GM15510 (cell line): Measurements from ENCODE around the gene CLCNKA.

ENCODE experiments used
- POLR2A ChIP-seq: IDR thresholded peaks from 3 replicates; pipeline ENCODE4 v1.6.1; 2011; ENCODE audit warnings: borderline replicate concordance; ENCODE audit not compliant: insufficient read length; ENCODE audit errors: extremely low read depth

Gene CLCNKA

GRCh38 chr1:16020325-16020724 is 1.5 kb upstream of the CLCNKA start:
- no peak for TF ChIP-seq POLR2A

- no peak for TF ChIP-seq POLR2A
Measured at GRCh38 chr1:16022393-16022792, 557 bp downstream of the CLCNKA start.

- no peak for TF ChIP-seq POLR2A
Measured at GRCh38 chr1:16023050-16023653, 1.3 kb downstream of the CLCNKA start.

GRCh38 chr1:16026723-16027484 is 5.1 kb downstream of the CLCNKA start:
- TF ChIP-seq POLR2A: no peak

DNA sequence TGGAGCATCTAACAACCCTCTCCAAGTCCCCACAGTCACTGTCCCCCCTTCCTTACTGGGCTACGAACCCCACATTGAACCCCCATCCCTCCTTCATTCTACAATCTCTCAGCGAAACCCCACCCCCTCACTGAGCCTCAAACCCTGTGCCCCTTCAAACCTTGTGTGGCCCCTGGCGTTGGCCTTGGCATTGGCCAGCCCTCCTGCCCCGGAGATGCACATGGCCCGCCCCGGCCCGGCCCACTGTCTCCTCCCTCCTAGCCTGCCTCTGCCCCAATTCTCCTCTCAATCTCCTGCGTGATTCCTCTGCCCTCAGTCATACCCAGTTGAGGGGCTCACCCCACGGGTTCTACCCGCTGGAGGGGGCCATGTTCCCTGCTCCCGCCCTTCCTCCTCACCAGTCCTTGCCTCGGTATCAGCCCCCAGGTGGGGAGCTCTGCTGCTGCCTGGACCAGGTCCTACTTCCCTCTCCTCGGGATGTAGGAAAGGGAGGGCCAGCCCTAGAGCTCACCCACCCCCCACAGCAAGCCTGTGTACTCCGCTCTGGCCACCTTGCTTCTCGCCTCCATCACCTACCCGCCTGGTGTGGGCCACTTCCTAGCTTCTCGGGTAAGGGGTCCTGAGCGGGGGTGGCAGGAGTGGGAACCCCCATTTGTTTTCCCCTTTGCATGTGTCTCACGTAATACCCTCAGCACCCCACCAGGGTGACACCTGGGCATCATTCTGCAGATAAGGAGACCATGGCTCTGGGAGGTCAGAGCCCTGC is 6.6 kb downstream of the CLCNKA start:
- no peak for TF ChIP-seq POLR2A

- no peak for TF ChIP-seq POLR2A
Measured at GRCh38 chr1:16029288-16029687, 7.5 kb downstream of the CLCNKA start.

DNA sequence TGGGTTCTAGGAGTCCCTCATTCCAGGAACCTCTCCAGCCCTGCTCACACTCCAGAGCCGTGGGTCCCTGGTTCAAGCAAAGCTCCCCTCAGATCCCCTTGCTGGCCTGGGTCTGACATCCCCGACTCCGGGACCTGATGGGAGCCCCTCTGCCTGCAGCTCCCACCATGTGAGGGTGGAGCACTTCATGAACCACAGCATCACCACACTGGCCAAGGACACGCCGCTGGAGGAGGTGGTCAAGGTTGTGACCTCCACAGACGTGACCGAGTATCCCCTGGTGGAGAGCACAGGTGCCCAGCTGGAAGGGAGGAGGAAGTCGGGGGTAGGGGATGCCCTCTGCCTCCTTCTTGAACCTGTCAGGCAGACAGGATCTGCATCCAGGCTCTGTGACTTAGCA is 9.7 kb downstream of the CLCNKA start:
- no peak for TF ChIP-seq POLR2A

- no peak for TF ChIP-seq POLR2A
Measured at GRCh38 chr1:16032388-16033102, 10.7 kb downstream of the CLCNKA start.

DNA sequence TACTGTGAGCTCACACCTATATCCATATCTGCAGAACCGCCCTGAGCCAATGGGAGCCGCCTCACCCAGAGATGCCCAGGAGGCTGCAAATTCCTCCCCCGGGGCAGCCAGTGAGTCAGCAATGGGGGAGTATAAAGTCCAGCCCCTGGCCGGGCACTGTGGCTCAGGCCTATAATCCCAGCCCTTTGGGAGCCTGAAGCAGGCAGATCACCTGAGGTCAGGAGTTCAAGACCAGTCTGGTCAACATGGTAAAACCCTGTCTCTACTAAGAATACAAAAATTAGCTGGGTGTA is 16.7 kb downstream of the CLCNKA start:
- no peak for TF ChIP-seq POLR2A

GRCh38 chr1:16041200-16041599 is 19.4 kb downstream of the CLCNKA start:
- no peak for TF ChIP-seq POLR2A

DNA sequence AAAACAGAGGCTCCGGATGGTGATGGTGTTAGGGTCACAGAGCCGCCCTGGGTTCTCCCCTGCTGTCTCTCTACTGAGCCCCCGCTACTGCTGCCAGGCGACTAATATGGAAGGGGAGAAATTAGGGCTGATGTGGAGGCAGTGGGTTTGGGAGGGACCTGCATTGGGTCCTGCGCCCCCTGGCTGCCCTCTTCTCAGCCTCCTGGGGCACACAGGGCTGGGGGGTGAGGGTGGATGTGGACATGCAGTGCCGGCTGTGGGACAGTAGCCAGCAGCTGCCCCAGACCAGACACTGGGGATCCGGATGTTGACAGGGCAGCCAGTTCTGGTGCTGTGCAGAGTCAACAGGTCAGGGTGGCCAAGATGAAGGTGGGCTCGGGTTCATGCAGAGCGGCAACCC is 20.3 kb downstream of the CLCNKA start:
- no peak for TF ChIP-seq POLR2A

GRCh38 chr1:16043521-16043920 is 21.7 kb downstream of the CLCNKA start, which contains the start of gene CLCNKB:
CLCNKB (plus strand) TSS chr1:16043782; CDS start chr1:16044493, 711 bp downstream.
- TF ChIP-seq POLR2A: no peak

- TF ChIP-seq POLR2A: no peak
Measured at GRCh38 chr1:16043950-16044349, 22.1 kb downstream of the CLCNKA start.

- no peak for TF ChIP-seq POLR2A
Measured at GRCh38 chr1:16046842-16047241, 25.0 kb downstream of the CLCNKA start.
